ENCODE data around the gene TRA2B.
A peak's percentile ranks its signal among the peaks of the same experiment; 100 is the strongest.

The TRA2B gene

GRCh38 chr3:185937689-185938374 is at the start of gene TRA2B:
Gene TRA2B (minus strand): TSS chr3:185938014. CDS start chr3:185937860, 154 bp downstream.
- DNase-seq: peak; percentile 98

GRCh38 chr3:185986198-185986777 is 48.5 kb upstream of the TRA2B start:
- no peak for DNase-seq

- DNase-seq: no peak
Measured at GRCh38 chr3:185984203-185984602, 46.4 kb upstream of the TRA2B start.

- DNase-seq: peak; percentile 10
Measured at GRCh38 chr3:185983495-185984141, 45.8 kb upstream of the TRA2B start.

- no peak for DNase-seq
Measured at GRCh38 chr3:185982632-185983031, 44.8 kb upstream of the TRA2B start.

- DNase-seq: no peak
Measured at GRCh38 chr3:185981621-185982020, 43.8 kb upstream of the TRA2B start.

GRCh38 chr3:185979721-185980121 is 41.9 kb upstream of the TRA2B start:
- DNase-seq: no peak

GRCh38 chr3:185978516-185978915 is 40.7 kb upstream of the TRA2B start:
- no peak for DNase-seq

GRCh38 chr3:185977679-185978040 is 39.8 kb upstream of the TRA2B start:
- no peak for DNase-seq

- DNase-seq: peak; percentile 69
Measured at GRCh38 chr3:185976977-185977678, 39.3 kb upstream of the TRA2B start.

- no peak for DNase-seq
Measured at GRCh38 chr3:185976100-185976499, 38.3 kb upstream of the TRA2B start.

GRCh38 chr3:185971579-185971978 is 33.8 kb upstream of the TRA2B start:
- no peak for DNase-seq

GRCh38 chr3:185968168-185968567 is 30.4 kb upstream of the TRA2B start:
- no peak for DNase-seq

GRCh38 chr3:185966655-185967054 is 28.8 kb upstream of the TRA2B start:
- DNase-seq: no peak

GRCh38 chr3:185965496-185965895 is 27.7 kb upstream of the TRA2B start:
- no peak for DNase-seq

GRCh38 chr3:185961675-185962232 is 23.9 kb upstream of the TRA2B start:
- no peak for DNase-seq

GRCh38 chr3:185960522-185961288 is 22.9 kb upstream of the TRA2B start:
- no peak for DNase-seq

GRCh38 chr3:185959609-185960521 is 22.1 kb upstream of the TRA2B start:
- no peak for DNase-seq

- DNase-seq: no peak
Measured at GRCh38 chr3:185958626-185959025, 20.8 kb upstream of the TRA2B start.

GRCh38 chr3:185956244-185956643 is 18.4 kb upstream of the TRA2B start:
- no peak for DNase-seq

- DNase-seq: no peak
Measured at GRCh38 chr3:185954366-185954723, 16.5 kb upstream of the TRA2B start.

GRCh38 chr3:185950728-185951127 is 12.9 kb upstream of the TRA2B start:
- DNase-seq: no peak
